Glutamatergic neuron (in vitro differentiated cells): ENCODE measurements around the gene ETV6. TPM values are rescaled to one million over a fixed set of nuclear protein-coding genes. Genes with fewer than 3 reads are reported as not detected.

Experiments
- DNase-seq: peaks from one replicate; pipeline ENCODE4 v3.0.0; 2022
- H3K27ac Mint-ChIP-seq: one replicate; pipeline ENCODE4 v1.8.0; 2020; ENCODE audit warnings: mild to moderate bottlenecking, mixed read lengths, inconsistent platforms; ENCODE audit not compliant: unreplicated experiment
- H3K27me3 Mint-ChIP-seq: one replicate; pipeline ENCODE4 v1.8.0; 2020; ENCODE audit warnings: mild to moderate bottlenecking, moderate library complexity, mixed read lengths, inconsistent platforms; ENCODE audit not compliant: unreplicated experiment
- H3K36me3 Mint-ChIP-seq: one replicate; pipeline ENCODE4 v1.8.0; 2020; ENCODE audit warnings: mild to moderate bottlenecking, mixed read lengths, inconsistent platforms; ENCODE audit not compliant: unreplicated experiment
- H3K4me1 Mint-ChIP-seq: one replicate; pipeline ENCODE4 v1.8.0; 2020; ENCODE audit warnings: mild to moderate bottlenecking, low read depth, mixed read lengths, inconsistent platforms; ENCODE audit not compliant: unreplicated experiment
- H3K4me3 Mint-ChIP-seq: one replicate; pipeline ENCODE4 v1.8.0; 2020; ENCODE audit warnings: mild to moderate bottlenecking, mixed read lengths, inconsistent platforms; ENCODE audit not compliant: unreplicated experiment
- H3K9me3 Mint-ChIP-seq: one replicate; pipeline ENCODE4 v1.8.0; 2020; ENCODE audit warnings: mild to moderate bottlenecking, moderate library complexity, mixed read lengths, inconsistent platforms; ENCODE audit not compliant: unreplicated experiment
- total RNA-seq: library from RNA; stranded (reverse); fragmentation: NEBNext Ultra II Directional; extraction: Animal tissue kit (Norgen Biotek cat#: 25700); gene quantifications from one replicate; pipeline ENCODE4 v1.2.1, GENCODE V29; 2021; ENCODE audit not compliant: unreplicated experiment
- TF ChIP-seq, protein P1 (sequence below): fragments of 200-600 bp; sonication (generic); IDR thresholded peaks from one replicate; pipeline ENCODE4 v1.5.0; 2021; ENCODE audit not compliant: partially characterized antibody, unreplicated experiment

ETV6 gene
- total RNA-seq, 1 donor from 2014 or later, result 10.1 TPM

GRCh38 chr12:11697131-11697530, 47.7 kb downstream of the ETV6 start:
- H3K4me3 Mint-ChIP-seq, result no peak overlapping the region
- peaks cover 19% of the 10 kb centered on the region for H3K4me1 Mint-ChIP-seq
- no peaks in the 10 kb centered on the region for H3K27me3 Mint-ChIP-seq
- TF ChIP-seq, protein P1, sequence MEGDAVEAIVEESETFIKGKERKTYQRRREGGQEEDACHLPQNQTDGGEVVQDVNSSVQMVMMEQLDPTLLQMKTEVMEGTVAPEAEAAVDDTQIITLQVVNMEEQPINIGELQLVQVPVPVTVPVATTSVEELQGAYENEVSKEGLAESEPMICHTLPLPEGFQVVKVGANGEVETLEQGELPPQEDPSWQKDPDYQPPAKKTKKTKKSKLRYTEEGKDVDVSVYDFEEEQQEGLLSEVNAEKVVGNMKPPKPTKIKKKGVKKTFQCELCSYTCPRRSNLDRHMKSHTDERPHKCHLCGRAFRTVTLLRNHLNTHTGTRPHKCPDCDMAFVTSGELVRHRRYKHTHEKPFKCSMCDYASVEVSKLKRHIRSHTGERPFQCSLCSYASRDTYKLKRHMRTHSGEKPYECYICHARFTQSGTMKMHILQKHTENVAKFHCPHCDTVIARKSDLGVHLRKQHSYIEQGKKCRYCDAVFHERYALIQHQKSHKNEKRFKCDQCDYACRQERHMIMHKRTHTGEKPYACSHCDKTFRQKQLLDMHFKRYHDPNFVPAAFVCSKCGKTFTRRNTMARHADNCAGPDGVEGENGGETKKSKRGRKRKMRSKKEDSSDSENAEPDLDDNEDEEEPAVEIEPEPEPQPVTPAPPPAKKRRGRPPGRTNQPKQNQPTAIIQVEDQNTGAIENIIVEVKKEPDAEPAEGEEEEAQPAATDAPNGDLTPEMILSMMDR, result no peak
- no peak for DNase-seq
- no peaks in the 10 kb centered on the region for H3K9me3 Mint-ChIP-seq
- H3K36me3 Mint-ChIP-seq, result no peaks in the 10 kb centered on the region
- H3K27ac Mint-ChIP-seq, result no peak overlapping the region

DNA sequence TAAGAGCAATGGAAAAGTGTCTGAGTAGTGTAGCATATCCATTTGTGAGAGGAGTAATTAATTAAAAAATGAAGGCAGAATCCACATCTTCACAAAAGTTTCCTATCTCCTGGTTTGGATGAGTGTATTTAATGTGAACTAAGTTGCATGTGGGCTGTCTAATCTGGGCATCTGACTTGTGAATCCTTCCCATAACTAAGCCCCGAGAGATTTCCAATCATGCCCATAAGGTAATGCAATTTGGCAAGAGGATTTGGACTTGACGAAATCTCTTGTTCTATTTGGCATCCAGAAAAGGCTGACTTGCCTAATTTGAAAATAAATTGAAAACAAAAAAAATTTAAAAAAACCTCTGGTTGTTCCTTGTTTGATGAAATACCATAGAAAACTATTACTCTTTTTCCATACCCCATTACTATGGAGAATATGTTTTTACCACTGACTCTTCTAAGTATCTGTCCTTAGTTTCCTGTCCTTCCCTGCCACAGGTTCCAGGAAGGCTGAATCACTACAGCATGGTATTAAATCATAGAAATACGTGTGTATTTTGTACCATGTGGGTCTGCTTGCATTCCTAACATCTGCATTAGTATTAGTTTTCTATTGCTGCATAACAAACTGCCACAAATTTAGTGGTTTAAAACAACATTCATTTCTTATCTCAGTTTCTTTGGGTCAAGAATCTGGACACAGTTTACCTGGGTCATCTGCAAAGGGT, 48.4 kb downstream of the ETV6 start:
- peaks cover 16% of the 10 kb centered on the region for H3K4me1 Mint-ChIP-seq
- H3K27ac Mint-ChIP-seq, result no peak overlapping the region
- TF ChIP-seq, protein P1, result no peak
- no peak for DNase-seq
- H3K36me3 Mint-ChIP-seq, result no peaks in the 10 kb centered on the region
- H3K4me3 Mint-ChIP-seq, result no peak overlapping the region
- H3K9me3 Mint-ChIP-seq, result no peaks in the 10 kb centered on the region
- H3K27me3 Mint-ChIP-seq, result no peaks in the 10 kb centered on the region

DNA sequence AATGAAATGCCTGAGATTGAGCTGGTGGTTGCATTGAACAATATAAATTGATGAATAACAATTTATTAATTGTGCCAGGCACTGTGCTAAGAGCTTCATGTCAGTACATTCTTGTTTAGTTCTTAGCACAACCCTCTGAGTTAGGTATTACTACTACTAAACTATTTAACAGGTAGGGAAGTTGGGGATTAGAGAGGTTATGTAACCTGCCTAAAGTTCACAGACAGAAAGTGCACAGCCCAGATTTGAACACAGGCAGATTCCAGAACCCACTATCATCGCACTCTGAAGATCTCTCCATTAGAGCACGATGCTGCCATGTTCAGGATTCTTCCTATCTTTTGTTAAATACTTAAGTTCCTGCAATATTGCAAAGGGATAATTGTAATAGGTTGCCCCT, 49.3 kb downstream of the ETV6 start:
- H3K36me3 Mint-ChIP-seq, result no peaks in the 10 kb centered on the region
- TF ChIP-seq, protein P1, result no peak
- DNase-seq, result no peak
- H3K4me3 Mint-ChIP-seq, result no peak overlapping the region
- no peaks in the 10 kb centered on the region for H3K9me3 Mint-ChIP-seq
- H3K27ac Mint-ChIP-seq, result no peak overlapping the region
- H3K27me3 Mint-ChIP-seq, result no peaks in the 10 kb centered on the region
- peaks cover 9% of the 10 kb centered on the region for H3K4me1 Mint-ChIP-seq

GRCh38 chr12:11701433-11701832, 52.0 kb downstream of the ETV6 start:
- Mint-ChIP-seq H3K36me3 (no peaks in the 10 kb centered on the region), H3K27me3 (no peaks in the 10 kb centered on the region), H3K4me3 (no peak overlapping the region), H3K27ac (no peak overlapping the region), H3K9me3 (no peaks in the 10 kb centered on the region), H3K4me1 (peaks cover 4% of the 10 kb centered on the region)
- no peak for DNase-seq
- TF ChIP-seq, protein P1, result no peak

- no peaks in the 10 kb centered on the region for H3K9me3 Mint-ChIP-seq
- no peak for DNase-seq
- no peaks in the 10 kb centered on the region for H3K27me3 Mint-ChIP-seq
- no peak overlapping the region for H3K4me3 Mint-ChIP-seq
- TF ChIP-seq, protein P1, result no peak
- no peak overlapping the region for H3K27ac Mint-ChIP-seq
- peaks cover 4% of the 10 kb centered on the region for H3K4me1 Mint-ChIP-seq
- H3K36me3 Mint-ChIP-seq, result no peaks in the 10 kb centered on the region
These were observed 53.5 kb downstream of the ETV6 start for GRCh38 chr12:11702959-11703358.
